DND-41 (cell line): ENCODE data around the gene HCN4.

Experiments used
- CTCF ChIP-seq: IDR thresholded peaks from 2 replicates; pipeline ENCODE4 v1.5.1; 2012; ENCODE audit warnings: borderline replicate concordance, low read length, moderate library complexity, mild to moderate bottlenecking; ENCODE audit not compliant: poor library complexity, severe bottlenecking; ENCODE audit errors: extremely low read depth
- EZH2 ChIP-seq: IDR thresholded peaks from 3 replicates; pipeline ENCODE4 v1.6.1; 2012; ENCODE audit warnings: borderline replicate concordance, low read depth, mild to moderate bottlenecking, moderate library complexity, low read length, inconsistent platforms; ENCODE audit not compliant: severe bottlenecking

DNA sequence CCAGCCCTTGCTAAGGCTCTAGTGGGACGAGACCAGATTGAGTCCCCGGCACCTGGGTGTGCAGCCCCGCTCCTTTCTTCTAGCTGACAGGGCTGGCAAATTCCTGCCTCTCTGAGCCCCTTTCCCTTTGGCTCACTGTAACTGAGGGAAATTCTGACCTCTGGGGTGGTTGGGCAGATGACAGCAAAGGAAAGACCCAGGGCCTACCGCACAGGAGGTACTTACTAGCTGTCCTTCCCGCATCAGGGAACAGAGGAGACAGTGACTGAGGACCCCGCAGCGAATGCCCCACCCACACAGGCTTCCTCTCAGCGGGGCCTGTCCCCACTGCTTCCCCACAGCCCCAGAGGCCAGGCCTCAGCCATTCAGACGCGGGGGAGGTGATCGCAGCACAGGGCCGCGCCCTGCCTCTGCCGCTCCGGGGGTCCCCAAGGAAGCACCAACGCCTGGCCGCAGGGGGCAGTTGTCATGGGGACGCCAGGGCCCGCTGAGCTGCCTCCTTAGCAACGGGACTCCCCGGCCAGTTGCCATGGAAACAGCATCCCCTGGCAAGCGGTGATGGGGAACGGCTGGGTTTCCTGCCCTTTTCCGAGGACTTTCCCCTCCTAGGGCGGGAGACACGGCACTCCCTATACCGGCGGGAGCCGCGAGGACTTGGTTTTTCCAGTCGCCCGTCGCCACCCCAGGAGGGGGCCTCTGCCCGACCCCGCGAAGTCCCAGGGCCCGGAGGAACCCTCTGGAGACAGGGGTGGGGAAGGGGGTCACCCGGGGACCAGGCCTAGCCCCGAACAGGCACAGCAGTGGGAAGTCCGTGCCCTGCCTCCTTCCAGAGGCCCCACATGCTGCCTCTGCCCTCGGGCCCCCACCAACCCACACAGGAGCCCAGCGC is 50.1 kb downstream of the HCN4 start:
- TF ChIP-seq CTCF (no peak), EZH2 (no peak)
